Common myeloid progenitor, CD34-positive (primary cell): ENCODE data around the gene PLCL1.

ENCODE experiments used
- CTCF ChIA-PET: fragments of 350-600 bp; sonication (Branson Sonifier 250); formaldehyde crosslinking; loops from one replicate; lab custom pipeline; 2021; ENCODE audit warnings: antibody characterized with exemption; lab: Charles Lee
- POLR2A ChIA-PET: fragments of 350-600 bp; sonication (Branson Sonifier 250); formaldehyde crosslinking; loops from one replicate; lab custom pipeline; 2021; ENCODE audit warnings: antibody characterized with exemption; lab: Charles Lee
- DNase-seq, 3 donors: peaks; one replicate each; pipeline versions ENCODE4 v3.0.0 to v3.0.0-alpha.2; 2013
- H3K27ac ChIP-seq, 2 experiments: 1 replicate in 1 of 2; 2 replicates in 1 of 2; pipeline ENCODE4 v1.7.0; 2013; ENCODE audit warnings: inconsistent platforms in 2 of 2, low read length in 2 of 2, mild to moderate bottlenecking in 2 of 2, low read depth in 1 of 2, moderate library complexity in 1 of 2; ENCODE audit not compliant: severe bottlenecking in 2 of 2, insufficient read depth in 1 of 2, poor library complexity in 1 of 2
- H3K27me3 ChIP-seq, 5 experiments: replicated peaks in 2 of 5; 1 replicate in 3 of 5; 2 replicates in 2 of 5; pipeline versions ENCODE4 v1.6.1 to v1.7.0; 2013; ENCODE audit warnings: low read length in 4 of 5, mild to moderate bottlenecking in 2 of 5, moderate library complexity in 2 of 5, inconsistent platforms in 1 of 5; ENCODE audit not compliant: insufficient read depth in 5 of 5, control insufficient read depth in 4 of 5
- H3K36me3 ChIP-seq, 4 experiments: 1 replicate in 2 of 4; 2 replicates in 2 of 4; pipeline versions ENCODE4 v1.6.1 to v1.7.0; 2013; ENCODE audit warnings: low read length in 3 of 4, control low read depth in 1 of 4, mild to moderate bottlenecking in 1 of 4; ENCODE audit not compliant: control insufficient read depth in 4 of 4, insufficient read depth in 4 of 4
- H3K4me1 ChIP-seq, 4 experiments: 1 replicate in 3 of 4; 2 replicates in 1 of 4; pipeline versions ENCODE4 v1.6.1 to v1.7.1; 2013; ENCODE audit warnings: low read length in 3 of 4, mild to moderate bottlenecking in 3 of 4, control low read depth in 1 of 4, inconsistent platforms in 1 of 4, moderate library complexity in 1 of 4; ENCODE audit not compliant: control insufficient read depth in 4 of 4, insufficient read depth in 4 of 4; ENCODE audit errors: control extremely low read depth in 1 of 4
- H3K4me3 ChIP-seq, 7 experiments: 1 replicate in 4 of 7; 2 replicates in 3 of 7; pipeline versions ENCODE4 v1.5.1 to v1.7.0; 2013; ENCODE audit warnings: mild to moderate bottlenecking in 7 of 7, low read length in 6 of 7, moderate library complexity in 6 of 7, inconsistent platforms in 2 of 7, low read depth in 2 of 7, control low read depth in 1 of 7; ENCODE audit not compliant: insufficient read depth in 4 of 7, control insufficient read depth in 1 of 7; ENCODE audit errors: extremely low read depth in 1 of 7
- H3K9me3 ChIP-seq, 5 experiments: 1 replicate in 4 of 5; 2 replicates in 1 of 5; pipeline versions ENCODE4 v1.6.1 to v1.7.1; 2013; ENCODE audit warnings: low read length in 4 of 5, mild to moderate bottlenecking in 2 of 5, inconsistent platforms in 1 of 5, low read depth in 1 of 5, moderate library complexity in 1 of 5; ENCODE audit not compliant: control insufficient read depth in 4 of 5, insufficient read depth in 2 of 5; ENCODE audit errors: control extremely low read depth in 1 of 5
- WGBS: methylation state at CpG from one replicate; pipeline ENCODE4 v1.1.5; 2013; ENCODE audit not compliant: insufficient coverage; 5-methylcytosine and 5-hydroxymethylcytosine counted together

Gene PLCL1

GRCh38 chr2:197883354-197884032 lies 79.1 kb downstream of the PLCL1 start:
- ChIA-PET POLR2A (no interaction called here), CTCF (no interaction called here)
- Histone ChIP-seq H3K27me3 (no peaks in the 10 kb centered on the region), H3K9me3 (no peaks in the 10 kb centered on the region), H3K27ac (no peak overlapping the region), H3K4me1 (peaks cover 0 to 3% (median 0%) of the 10 kb centered on the region in 4 experiments), H3K4me3 (no peak overlapping the region), H3K36me3 (no peaks in the 10 kb centered on the region)
- no peak for DNase-seq
- 94% methylated on average over 2 of the region's 3 CpGs for WGBS

- H3K27ac ChIP-seq: no peak overlapping the region
- no peaks in the 10 kb centered on the region for H3K36me3 ChIP-seq
- no peak for DNase-seq
- H3K4me3 ChIP-seq: no peak overlapping the region
- 96% methylated on average over 3 of the region's 3 CpGs for WGBS
- peaks cover 0 to 6% (median 2%) of the 10 kb centered on the region in 4 experiments for H3K4me1 ChIP-seq
- H3K9me3 ChIP-seq: no peaks in the 10 kb centered on the region
- CTCF ChIA-PET: no interaction called here
- POLR2A ChIA-PET: no interaction called here
- no peaks in the 10 kb centered on the region for H3K27me3 ChIP-seq
Measured at GRCh38 chr2:197884252-197884651, 79.9 kb downstream of the PLCL1 start.

- Histone ChIP-seq H3K36me3 (no peaks in the 10 kb centered on the region), H3K4me3 (no peak overlapping the region), H3K9me3 (no peaks in the 10 kb centered on the region), H3K27me3 (no peaks in the 10 kb centered on the region), H3K4me1 (peaks cover 0 to 13% (median 2%) of the 10 kb centered on the region in 4 experiments), H3K27ac (no peak overlapping the region)
- ChIA-PET CTCF (no interaction called here), POLR2A (no interaction called here)
- WGBS: 94% methylated on average over 2 of the region's 3 CpGs
- DNase-seq: no peak
Measured at GRCh38 chr2:197885126-197885525, 80.7 kb downstream of the PLCL1 start.

- Histone ChIP-seq H3K27me3 (no peaks in the 10 kb centered on the region), H3K4me1 (peaks cover 0 to 14% (median 2%) of the 10 kb centered on the region in 4 experiments), H3K36me3 (no peaks in the 10 kb centered on the region), H3K9me3 (no peaks in the 10 kb centered on the region), H3K27ac (no peak overlapping the region), H3K4me3 (no peak overlapping the region)
- ChIA-PET POLR2A (no interaction called here), CTCF (no interaction called here)
- DNase-seq: no peak
- 97% methylated on average over 4 of the region's 4 CpGs for WGBS
Measured at GRCh38 chr2:197885587-197885986, 81.2 kb downstream of the PLCL1 start.

GRCh38 chr2:197888321-197888720 lies 83.9 kb downstream of the PLCL1 start:
- no peak overlapping the region for H3K4me3 ChIP-seq
- H3K27me3 ChIP-seq: no peaks in the 10 kb centered on the region
- ChIA-PET POLR2A (no interaction called here), CTCF (no interaction called here)
- H3K27ac ChIP-seq: peak overlapping the region in 1 of 2 experiments; percentile 14
- no peaks in the 10 kb centered on the region for H3K36me3 ChIP-seq
- WGBS: 100% methylated on average over 1 of the region's 1 CpG
- H3K9me3 ChIP-seq: no peaks in the 10 kb centered on the region
- H3K4me1 ChIP-seq: peaks cover 0 to 14% (median 2%) of the 10 kb centered on the region in 4 experiments
- no peak for DNase-seq

- Histone ChIP-seq H3K36me3 (no peaks in the 10 kb centered on the region), H3K27me3 (no peaks in the 10 kb centered on the region), H3K4me1 (peaks cover 0 to 14% (median 2%) of the 10 kb centered on the region in 4 experiments), H3K4me3 (no peak overlapping the region), H3K9me3 (no peaks in the 10 kb centered on the region), H3K27ac (peak overlapping the region in 1 of 2 experiments; percentile 6)
- 33% methylated on average over 1 of the region's 2 CpGs for WGBS
- POLR2A ChIA-PET: no interaction called here
- DNase-seq: peak; percentile 12 to 81 (median 67)
- CTCF ChIA-PET: no interaction called here
Measured at GRCh38 chr2:197889041-197889440, 84.6 kb downstream of the PLCL1 start.

GRCh38 chr2:197890168-197890567 lies 85.8 kb downstream of the PLCL1 start:
- no peak overlapping the region for H3K27ac ChIP-seq
- H3K9me3 ChIP-seq: no peaks in the 10 kb centered on the region
- WGBS: no CpG with 5 or more reads among the region's 1 CpG
- ChIA-PET POLR2A (no interaction called here), CTCF (no interaction called here)
- H3K4me3 ChIP-seq: no peak overlapping the region
- H3K36me3 ChIP-seq: no peaks in the 10 kb centered on the region
- DNase-seq: no peak
- no peaks in the 10 kb centered on the region for H3K27me3 ChIP-seq
- H3K4me1 ChIP-seq: peaks cover 0 to 20% (median 8%) of the 10 kb centered on the region in 4 experiments
